Right ventricle myocardium inferior (tissue), 1 donor: ENCODE measurements around the gene MAP7D2. TPM values are rescaled to one million over a fixed set of nuclear protein-coding genes. Genes with fewer than 3 reads are reported as not detected.

ENCODE experiments used
- microRNA-seq: library from miRNA; unstranded; fragments of <30 nt; microRNA quantifications from one replicate; pipeline ENCODE4 v1.2.0, GENCODE V29; 2020
- total RNA-seq: library from RNA; stranded (reverse); fragmentation: NEBNext Ultra II Directional; extraction: Animal tissue kit (Norgen Biotek cat#: 25700); gene quantifications from one replicate; pipeline ENCODE4 v1.2.1, GENCODE V29; 2021
- donor health status: DM: no; HTN: yes; CAD: no; lungs with severe emphysema.

The MAP7D2 gene
- total RNA-seq, 1 donor from 2014 or later = 0.78 TPM

Small RNAs within 50 kb of the gene (microRNA-seq; reads per million reads assigned to microRNA genes)
- 47.7 reads per million, percentile 43 among the genes with 10 or more reads in this experiment for gene MIR23C

Other genes starting within 250 kb of the MAP7D2 start
- 58.6 TPM for gene SH3KBP1, start 229.3 kb downstream of the MAP7D2 start, total RNA-seq
- 5.5 TPM for gene BCLAF3, start 125.8 kb downstream of the MAP7D2 start, total RNA-seq
- gene EIF1AX, start 24.9 kb upstream of the MAP7D2 start, total RNA-seq = 60.2 TPM
- gene RPS6KA3, start 150.0 kb upstream of the MAP7D2 start, total RNA-seq = 34.8 TPM